ENCODE data around the gene HDAC3.

Gene HDAC3

DNA sequence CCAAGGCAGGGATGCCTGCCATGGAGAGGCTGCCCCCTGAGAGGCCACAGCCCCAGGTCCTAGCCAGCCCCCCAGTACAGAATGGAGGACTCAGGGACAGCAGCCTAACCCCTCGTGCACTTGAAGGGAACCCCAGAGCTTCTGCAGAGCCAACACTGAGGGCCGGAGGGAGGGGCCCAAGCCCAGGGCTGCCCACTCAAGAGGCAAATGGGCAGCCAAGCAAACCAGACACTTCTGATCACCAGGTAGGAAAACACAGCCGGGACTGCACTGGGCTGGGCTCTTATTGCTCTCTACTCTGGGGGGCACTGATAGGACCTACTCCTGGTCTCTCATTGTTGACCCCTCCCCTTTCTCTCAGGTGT is 3.4 kb upstream of the HDAC3 start:
- TF ChIP-seq, protein P1, sequence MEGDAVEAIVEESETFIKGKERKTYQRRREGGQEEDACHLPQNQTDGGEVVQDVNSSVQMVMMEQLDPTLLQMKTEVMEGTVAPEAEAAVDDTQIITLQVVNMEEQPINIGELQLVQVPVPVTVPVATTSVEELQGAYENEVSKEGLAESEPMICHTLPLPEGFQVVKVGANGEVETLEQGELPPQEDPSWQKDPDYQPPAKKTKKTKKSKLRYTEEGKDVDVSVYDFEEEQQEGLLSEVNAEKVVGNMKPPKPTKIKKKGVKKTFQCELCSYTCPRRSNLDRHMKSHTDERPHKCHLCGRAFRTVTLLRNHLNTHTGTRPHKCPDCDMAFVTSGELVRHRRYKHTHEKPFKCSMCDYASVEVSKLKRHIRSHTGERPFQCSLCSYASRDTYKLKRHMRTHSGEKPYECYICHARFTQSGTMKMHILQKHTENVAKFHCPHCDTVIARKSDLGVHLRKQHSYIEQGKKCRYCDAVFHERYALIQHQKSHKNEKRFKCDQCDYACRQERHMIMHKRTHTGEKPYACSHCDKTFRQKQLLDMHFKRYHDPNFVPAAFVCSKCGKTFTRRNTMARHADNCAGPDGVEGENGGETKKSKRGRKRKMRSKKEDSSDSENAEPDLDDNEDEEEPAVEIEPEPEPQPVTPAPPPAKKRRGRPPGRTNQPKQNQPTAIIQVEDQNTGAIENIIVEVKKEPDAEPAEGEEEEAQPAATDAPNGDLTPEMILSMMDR (IDR thresholded peaks at IDR 0.05; ENCODE audit: borderline replicate concordance, insufficient read depth, low read depth, low read length), result no peak
- H3K4me3 ChIP-seq (ENCODE audit: low read depth, low read length), result no peak overlapping the region

DNA sequence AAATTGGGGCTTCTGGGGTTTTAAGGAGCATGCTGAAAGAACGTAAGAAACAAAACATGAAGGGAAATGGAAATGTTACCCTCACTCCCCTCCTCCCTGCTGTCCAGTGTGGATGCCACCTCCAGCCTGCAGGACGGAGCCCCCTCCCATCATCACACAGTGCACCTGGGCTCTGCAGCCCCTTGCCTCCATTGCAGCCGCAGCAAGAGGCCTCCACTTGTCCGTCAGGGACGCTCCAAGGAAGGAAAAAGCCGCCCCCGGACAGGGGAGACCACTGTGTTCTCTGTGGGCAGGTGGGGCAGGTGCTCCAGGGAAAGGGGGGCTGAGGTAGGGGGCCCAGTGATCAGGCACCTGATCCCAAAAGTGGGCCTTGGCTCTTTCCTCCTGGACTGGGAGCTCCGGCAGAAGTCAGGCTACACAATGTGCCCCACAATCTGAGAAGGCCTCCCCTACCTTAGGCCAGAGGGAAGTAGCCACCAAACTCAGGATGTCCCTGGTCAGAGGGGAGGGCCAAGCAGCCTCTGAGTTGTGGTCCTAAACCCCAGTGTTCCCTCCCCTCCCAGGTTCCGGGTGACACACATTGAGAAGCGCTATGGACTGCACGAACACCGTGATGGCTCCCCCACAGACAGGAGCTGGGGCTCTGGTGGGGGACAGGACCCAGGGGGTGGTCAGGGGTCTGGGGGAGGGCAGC is 2.9 kb upstream of the HDAC3 start:
- TF ChIP-seq, protein P1 (IDR thresholded peaks at IDR 0.05; ENCODE audit: borderline replicate concordance, insufficient read depth, low read depth, low read length), result no peak

DNA sequence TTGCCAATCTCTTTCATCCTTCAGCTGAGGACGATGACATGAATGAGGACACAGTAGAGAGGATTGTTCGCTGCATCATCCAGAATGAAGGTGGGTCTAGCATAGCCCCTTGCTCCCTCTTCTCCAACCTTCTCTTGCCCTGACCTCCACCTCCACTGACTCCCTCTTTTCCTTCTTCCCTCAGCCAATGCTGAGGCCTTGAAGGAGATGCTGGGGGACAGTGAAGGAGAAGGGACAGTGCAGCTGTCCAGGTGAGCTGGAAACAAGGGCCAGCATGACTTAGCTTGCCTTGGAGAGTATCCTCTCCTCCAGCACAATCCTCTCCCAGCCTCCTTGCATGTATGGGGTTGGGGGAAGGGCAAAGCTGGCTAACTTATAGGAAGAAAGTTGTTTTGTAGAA is 2.1 kb upstream of the HDAC3 start:
- TF ChIP-seq, protein P1 (IDR thresholded peaks at IDR 0.05; ENCODE audit: borderline replicate concordance, insufficient read depth, low read depth, low read length), result no peak
- no peak overlapping the region for H3K4me3 ChIP-seq (ENCODE audit: low read depth, low read length)

More for the DNA sequence above, 2.9 kb upstream of the HDAC3 start:
- no peak overlapping the region for H3K4me3 ChIP-seq (ENCODE audit: low read depth, low read length)

DNA sequence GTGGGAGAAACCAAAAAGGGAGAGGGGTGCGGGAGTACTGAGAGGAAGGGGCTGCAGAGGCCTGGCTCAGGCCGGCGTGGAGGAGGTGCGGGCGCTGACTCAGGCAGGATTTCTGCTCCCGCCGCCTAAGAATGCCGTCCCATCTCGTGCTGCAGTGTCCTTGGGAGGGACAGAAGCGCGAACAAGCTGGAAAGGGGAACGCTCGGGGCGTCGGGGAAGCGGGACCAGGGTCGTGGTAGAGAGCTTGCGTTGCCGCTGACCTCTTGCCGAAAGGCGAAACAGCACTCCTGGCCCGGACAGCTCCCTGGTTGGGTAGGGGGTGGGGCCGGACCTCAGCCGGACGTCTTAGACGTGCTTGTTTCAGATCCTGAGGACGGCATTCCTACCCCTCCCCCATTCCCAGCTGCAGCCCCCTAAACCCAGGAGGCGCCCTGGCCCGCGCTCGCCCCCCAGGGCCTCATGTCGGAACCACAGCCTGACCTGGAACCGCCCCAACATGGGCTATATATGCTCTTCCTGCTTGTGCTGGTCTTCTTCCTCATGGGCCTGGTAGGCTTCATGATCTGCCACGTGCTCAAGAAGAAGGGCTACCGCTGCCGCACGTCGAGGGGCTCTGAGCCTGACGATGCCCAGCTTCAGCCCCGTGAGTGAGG is 1.2 kb upstream of the HDAC3 start:
- peak overlapping the region; percentile 86 for H3K4me3 ChIP-seq (ENCODE audit: low read depth, low read length)
- TF ChIP-seq, protein P1 (IDR thresholded peaks at IDR 0.05; ENCODE audit: borderline replicate concordance, insufficient read depth, low read depth, low read length), result peak; percentile 73

DNA sequence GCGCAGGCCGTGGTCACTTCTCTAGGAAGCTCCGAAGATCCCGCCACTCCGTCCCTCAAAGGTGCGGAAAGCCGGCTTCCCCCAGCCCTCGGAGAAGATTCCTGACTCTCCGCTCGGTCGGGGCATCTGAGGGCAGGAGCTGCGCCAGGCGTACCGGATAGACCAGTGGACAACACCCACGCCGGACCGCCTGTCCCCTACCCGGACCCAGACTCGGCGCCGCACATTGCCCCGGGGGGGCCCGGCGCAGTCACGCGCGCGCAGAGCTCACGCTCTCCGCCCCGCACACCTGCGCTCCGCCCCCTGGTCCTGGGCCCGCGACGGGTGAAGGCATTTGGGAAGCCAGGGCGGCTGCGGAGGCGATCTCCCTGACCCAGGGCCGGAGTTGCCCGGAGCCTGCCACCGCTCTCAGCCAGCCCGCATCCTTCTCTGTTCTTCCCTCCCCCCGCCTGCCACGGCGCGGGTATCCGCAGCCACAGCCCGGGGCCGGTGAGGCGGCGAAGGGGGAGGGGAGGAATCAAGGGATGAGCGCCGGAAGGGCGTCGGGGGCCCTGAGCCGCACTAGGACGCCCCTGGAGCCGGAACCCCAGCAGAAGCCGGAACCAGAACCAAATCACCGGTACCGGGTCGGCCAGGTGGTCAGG is 596 bp upstream of the HDAC3 start:
- TF ChIP-seq, protein P1 (IDR thresholded peaks at IDR 0.05; ENCODE audit: borderline replicate concordance, insufficient read depth, low read depth, low read length), result no peak
- peak overlapping the region; percentile 86 for H3K4me3 ChIP-seq (ENCODE audit: low read depth, low read length)

DNA sequence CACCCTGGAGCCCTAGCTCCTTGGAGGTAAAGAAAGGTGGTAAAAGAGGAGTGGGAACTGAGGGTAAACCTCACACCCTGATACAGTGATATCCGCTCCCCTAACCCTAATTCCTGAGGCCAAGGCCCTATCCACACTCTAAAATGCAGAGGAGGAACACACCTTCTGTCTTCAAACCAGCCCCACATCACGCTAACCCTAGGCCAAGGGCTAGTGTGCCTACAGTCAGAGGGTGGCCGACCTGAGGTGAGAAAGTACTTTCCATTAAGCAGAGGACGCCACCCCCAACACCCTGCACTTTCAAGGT is 590 bp downstream of the HDAC3 start:
- TF ChIP-seq, protein P1 (IDR thresholded peaks at IDR 0.05; ENCODE audit: borderline replicate concordance, insufficient read depth, low read depth, low read length), result no peak

DNA sequence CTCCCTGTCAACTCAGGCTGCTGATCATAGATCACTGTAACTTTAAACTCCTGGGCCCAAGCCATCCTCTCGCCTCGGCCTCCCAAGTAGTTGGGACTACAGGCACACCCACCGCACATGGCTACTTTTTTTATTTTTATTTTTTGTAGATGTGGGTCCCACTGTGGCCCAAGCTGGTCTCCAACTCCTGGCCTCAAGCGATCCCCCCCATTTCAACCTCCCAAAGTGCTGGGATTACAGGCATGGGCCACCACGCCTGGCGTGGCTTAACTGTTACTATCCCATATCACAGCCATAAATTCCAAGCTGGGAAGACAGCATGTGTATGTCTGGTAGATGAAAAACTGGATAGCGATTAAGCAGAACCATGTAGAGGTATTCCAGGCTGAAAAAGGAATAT is 1.0 kb downstream of the HDAC3 start:
- peak overlapping the region; percentile 86 for H3K4me3 ChIP-seq (ENCODE audit: low read depth, low read length)
- TF ChIP-seq, protein P1 (IDR thresholded peaks at IDR 0.05; ENCODE audit: borderline replicate concordance, insufficient read depth, low read depth, low read length), result no peak

More for the DNA sequence above, 590 bp downstream of the HDAC3 start:
- peak overlapping the region; percentile 86 for H3K4me3 ChIP-seq (ENCODE audit: low read depth, low read length)

Data from GM12875 (cell line).